Activated CD8-positive, alpha-beta memory T cell treated with anti-CD3 and anti-CD28 coated beads, Interleukin-2, amount 50 U/mL, for 1 hour (primary cell): ENCODE measurements around the gene ENG.

Source experiments
- DNase-seq: peaks from one replicate; pipeline ENCODE4 v3.0.0-alpha.2; 2020; ENCODE audit errors: extremely low read depth

The ENG gene

DNA sequence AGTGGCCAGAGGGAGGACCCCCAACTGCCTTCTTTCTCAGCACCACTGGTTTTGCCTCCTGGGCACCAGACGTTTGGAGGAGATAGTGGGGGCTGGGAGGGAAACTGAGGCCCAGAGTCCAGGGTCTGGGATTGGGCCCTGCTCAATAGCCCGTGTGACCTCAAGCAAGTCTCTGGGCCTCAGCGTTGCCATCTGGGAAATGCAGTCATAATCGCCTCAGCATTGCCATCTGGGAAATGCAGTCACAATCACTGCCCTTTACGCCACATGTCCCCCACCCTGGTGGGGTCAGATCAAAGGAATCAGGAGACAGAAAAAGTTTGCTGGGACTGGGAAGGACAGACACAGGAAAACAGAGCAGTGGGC, 77.6 kb downstream of the ENG start:
- DNase-seq = no peak

DNA sequence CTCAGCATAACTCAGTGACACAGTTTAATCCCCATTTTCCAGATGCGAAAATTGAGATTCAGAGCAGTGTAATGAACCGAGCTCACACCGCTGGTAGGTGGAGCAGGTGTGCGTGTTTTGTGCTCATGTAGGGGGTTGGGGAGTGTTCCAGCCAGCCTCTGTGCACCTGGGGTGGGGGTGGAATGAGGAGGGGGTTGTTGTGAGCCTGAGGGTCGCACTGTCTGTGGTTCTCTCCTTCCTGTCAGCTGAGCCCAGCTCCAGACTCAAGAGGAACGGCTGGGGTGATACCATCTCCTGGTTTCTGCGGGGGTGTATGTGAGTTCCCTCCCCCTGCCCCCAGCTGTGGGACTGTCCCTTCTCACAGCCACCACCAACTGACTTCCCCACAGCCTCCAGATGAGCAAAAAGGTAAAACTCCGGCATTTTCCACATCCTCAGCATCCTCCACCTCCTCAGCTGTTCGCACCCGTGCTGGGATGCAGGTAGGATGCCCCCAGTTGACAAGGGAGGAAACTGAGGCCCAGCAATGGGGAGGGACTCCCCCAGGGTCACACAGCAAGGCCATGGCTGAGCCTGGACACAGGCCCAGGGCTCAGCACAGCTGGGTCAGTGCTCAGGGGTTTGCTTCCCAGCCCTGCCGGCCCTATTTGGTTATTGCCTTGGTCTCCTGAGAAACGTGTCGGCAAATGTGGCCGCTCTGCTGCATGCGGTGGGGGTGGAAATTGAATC, 78.1 kb downstream of the ENG start:
- no peak for DNase-seq

DNA sequence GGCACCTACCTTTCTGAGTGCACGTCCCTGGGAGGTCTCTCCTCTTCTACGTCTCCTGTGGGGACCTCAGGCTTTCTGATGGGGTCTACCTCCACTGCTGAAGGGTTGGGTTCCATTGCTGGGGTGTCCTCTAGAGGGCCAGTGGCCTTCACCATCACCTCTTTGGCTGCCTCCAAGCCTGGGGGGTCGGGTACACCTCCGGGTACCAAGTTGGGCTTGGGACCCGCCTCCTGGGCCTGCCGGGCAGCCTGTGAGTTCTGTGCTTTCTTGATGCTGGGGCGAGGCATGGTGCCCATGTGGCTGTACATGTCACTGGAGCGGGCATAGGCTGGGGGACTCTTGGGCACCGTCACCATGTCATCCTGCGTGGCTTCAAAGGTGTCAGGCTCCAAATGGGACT, 80.5 kb downstream of the ENG start:
- no peak for DNase-seq

DNA sequence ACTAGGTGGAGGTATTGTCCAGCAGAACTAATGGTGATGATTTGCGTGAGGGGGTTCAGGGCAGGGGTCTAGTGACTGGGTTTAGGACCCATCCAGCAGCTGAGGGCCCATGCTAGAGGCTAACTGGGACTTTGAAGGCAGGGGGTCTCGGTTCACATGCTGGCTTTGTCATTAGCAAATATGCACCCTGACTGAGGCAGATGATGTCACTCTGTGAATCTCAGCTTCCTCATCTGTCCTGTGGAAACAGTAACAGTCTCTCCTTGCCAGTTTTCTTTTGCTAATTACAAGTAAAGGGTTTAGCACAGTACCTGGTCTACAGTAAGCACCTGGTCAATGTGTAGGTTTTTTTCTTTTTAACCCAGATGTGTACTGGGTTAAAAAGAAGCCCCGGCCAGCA, 81.2 kb downstream of the ENG start:
- no peak for DNase-seq

DNA sequence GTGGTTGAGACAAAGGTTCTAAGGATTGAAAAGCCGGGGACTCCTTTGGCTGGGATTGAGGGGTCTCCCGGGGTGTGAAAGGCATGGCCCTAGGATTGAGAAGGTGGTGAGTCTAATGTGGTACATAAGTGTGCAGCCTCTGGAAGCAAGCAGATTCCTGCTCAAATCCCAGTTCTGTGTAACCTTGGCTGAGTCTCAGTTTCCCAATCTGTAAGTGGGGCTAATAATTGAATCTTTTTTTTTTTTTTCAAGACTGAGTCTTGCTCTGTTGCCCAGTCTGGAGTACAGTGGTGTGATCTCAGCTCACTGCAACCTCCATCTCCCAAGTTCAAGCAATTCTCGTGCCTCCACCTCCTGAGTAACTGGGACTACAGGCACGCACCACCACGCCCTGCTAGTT, 81.9 kb downstream of the ENG start:
- DNase-seq = no peak

DNA sequence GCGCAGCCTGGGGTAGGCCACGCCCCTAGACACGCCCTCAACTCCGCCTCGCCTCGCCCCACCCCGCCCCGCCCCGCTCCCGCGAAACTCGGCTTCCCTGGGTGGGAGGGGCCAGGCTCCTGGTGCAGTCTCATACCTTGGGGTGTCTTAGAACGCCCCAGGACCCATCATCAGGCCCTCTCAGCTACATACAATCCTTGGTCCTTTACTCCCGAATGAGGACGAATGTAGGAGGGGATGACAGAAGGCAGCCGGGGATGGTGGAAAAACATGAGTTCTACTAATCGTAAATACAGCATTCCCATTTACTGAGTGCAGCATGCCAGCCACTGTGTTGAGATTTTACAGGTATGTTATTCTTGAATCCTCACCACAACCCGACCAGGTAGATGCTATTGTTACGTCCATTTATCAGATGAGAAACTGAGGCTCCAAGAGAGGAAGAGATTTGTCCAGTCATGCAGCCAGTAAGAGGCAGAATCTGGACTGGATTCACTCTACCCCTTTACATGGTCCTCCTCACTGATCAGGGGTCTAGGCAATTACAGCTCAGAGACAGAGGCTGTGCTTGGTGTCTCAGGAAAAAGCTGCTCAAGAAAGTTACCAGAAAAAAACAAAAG, 82.8 kb downstream of the ENG start:
- DNase-seq = no peak

DNA sequence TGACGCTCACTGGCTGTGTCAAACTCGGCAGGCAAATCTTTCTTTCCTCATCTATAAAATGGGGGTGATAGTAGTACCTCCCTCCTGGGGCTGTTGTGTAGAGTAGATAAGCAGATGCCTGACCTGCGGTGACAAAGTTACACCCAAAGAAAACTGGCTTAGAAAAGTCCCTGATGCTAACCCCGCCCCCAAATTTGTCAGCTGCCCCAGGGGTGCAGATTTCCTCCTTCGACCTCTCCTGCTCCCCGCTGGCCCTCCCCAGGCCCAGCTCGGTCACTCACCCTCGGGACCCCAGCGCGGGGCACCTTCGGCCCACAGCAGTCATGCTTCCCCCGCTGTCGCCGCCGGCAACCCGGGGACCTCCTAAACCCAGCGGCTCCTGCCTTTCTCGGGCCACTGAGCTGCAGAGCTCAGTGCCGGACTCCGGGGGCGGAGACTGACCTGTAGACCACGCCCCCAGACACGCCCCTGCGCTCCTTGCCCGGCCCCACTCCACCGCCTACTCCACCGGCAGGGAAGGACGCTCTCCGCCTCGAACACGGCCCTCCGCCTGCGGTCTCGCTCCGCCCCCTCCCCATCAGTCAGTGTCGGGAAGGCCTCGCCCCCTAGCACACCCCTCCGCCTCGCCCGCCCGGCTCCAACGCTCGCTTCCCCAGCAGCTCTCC, 83.4 kb downstream of the ENG start:
- DNase-seq = peak; percentile 67

DNA sequence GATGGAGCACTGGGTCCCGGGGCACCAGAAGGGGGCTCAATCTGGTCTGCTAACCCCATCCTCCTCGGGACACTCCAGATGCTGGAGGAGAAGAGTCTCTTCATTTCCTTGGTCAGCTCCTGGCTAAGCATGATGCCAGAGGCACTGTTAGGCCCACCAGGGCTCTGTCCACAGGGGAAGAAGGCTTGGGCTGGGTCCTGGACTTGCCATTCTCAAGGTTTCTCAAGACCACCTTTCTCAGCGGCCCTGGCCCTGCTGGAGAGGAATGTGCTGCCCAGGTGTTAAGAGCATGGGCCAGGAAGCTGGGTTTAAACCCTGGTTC, 83.9 kb downstream of the ENG start:
- no peak for DNase-seq

DNA sequence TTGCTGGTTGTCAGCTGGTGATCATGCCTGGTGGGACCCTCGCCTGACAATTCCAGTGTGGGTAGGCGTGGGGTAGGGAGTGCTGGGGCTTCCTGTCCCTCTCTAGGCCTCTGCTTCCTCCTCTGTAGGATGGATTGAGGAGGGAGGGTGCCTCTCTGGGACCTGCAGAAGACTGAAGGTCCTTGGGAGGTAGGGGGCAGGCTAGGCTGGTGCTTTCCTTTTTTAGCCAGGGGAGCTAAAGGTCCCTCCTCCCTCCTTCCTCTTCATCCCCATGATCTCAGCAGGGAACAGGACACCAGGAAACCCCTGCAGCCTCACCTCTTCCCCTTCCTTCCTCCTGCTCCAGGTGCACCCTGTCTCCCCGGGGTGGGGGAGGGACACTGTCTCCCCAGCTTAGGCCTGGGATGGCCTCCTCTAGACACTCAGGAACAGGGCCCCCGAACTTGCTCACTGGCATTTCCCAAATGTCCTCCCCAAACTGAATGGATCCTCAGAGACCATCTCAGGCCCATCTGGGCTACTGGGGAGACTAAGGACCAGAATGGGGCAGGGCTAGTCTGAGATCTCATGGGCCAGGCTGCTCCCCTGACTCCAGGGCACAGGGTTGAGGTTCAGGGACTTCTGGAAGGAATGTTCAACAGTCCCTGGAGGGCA, 84.4 kb downstream of the ENG start:
- no peak for DNase-seq

DNA sequence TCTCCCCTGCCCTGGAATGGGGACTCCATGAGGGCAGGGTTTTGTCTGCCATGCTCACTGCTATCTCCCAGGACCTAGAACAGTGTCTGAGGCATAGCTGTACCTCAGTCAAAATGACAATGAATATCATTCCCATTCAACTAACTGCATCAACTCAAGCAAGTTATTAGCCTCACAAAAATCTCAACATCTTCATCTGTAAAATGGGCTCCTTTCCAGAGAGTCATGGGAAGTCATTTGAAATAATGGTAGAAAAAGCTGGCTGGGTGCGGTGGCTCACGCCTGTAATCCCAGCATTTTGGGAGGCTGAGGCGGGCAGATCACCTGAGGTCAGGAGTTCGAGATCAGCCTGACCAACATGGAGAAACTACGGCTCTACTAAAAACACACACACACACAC, 85.4 kb downstream of the ENG start:
- DNase-seq = no peak

DNA sequence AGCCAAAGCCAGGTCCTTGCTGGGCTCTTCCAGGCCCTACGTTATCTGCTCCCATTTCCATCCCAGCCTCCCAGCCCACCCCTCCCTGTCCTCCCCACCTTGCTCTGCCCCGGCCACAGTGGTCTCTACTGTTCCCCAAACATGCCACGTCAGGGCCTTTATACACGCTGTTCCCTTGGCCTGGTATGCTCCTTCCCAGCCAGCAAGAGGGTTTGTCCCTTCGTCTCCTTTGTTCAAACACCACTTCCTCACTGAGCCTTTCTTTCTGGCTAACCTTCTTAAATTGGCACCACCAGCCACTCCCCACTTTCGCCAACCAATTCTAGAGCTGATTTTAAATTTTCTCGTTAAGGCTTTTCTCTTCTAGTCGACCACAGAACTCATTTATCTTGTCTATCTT, 85.8 kb downstream of the ENG start:
- no peak for DNase-seq

DNA sequence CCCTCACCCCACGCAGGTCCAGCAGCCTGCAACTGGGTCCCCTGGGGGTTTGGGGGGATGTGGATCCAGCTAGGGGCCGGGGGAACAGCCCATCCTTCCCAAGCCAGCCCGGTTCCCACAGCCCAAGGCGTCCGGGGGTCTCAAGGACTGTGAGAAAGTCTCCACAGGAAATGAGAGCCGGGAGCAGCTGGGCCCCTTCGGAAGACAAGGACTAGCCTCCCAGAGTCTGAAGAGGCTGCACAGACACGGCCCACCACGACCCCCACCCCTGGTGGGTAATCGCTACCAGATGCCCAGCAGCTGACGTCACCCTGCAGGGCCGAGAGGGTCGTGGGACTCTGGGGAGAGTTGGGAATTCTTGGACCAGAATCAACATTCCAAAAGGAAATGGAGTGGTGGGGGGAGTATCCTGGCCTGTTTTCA, 86.5 kb downstream of the ENG start:
- no peak for DNase-seq

DNA sequence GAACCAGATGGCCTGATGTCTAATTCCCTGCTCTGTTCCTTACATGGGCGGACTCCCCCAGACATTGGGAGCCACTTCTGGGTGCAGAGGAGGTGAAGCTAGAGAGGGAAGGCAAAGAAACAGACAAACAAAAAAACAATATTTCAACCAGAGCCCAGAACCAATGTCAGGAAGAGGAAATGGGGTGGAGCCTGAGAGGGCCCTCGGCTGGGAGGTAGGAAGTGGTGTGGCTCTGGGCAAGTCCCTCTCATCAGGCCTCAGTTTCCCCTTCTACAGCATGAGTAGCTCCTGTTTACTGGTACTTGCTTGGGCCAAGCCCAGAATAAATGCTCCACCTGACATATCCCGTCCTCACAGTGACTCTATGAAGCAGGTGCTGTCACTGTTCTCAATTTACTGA, 87.0 kb downstream of the ENG start:
- no peak for DNase-seq

DNA sequence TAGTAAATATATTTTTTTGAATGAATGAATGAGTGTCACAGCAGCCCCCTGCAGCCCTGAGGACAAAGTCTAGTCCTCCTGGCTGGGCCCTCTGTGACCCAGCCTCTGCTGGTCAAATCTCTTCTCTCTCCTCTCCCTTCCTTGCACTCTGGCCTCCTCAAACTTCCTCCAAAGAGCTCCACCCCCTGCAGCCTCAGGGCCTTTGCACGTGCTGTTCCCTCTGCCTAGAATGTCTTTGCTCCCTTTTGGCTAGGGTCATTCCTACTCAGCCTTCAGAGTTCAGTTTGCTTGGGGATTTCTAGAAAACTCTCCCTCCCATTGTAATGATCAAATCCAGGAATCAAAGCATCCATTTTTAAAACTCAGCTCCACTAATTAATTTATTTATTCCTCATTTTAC, 89.0 kb downstream of the ENG start:
- DNase-seq = no peak
